Measurements from ENCODE around the gene PBXIP1.
"Not testable (repeated sequence)": the region's sequence is repeated elsewhere in the genome, so short reads cannot be mapped to it uniquely, and the experiment has no call there.

PBXIP1 gene

GRCh38 chr1:154998818-154999570 lies 43.1 kb upstream of the PBXIP1 start:
- TF ChIP-seq CTCF (IDR thresholded peaks at IDR 0.05; ENCODE audit: control insufficient read depth, insufficient read depth, low read depth, low read length, missing control alignments) = peak; percentile 97
- DNase-seq (ENCODE audit: low read depth) = no peak
- peak overlapping the region; percentile 88 for H3K4me3 ChIP-seq (ENCODE audit: control insufficient read depth, low read depth, low read length)

GRCh38 chr1:154998201-154998780 lies 42.4 kb upstream of the PBXIP1 start:
- no peak for DNase-seq (ENCODE audit: low read depth)
- TF ChIP-seq CTCF (IDR thresholded peaks at IDR 0.05; ENCODE audit: control insufficient read depth, insufficient read depth, low read depth, low read length, missing control alignments) = no peak
- H3K4me3 ChIP-seq (ENCODE audit: control insufficient read depth, low read depth, low read length) = no peak overlapping the region

- TF ChIP-seq CTCF (IDR thresholded peaks at IDR 0.05; ENCODE audit: control insufficient read depth, insufficient read depth, low read depth, low read length, missing control alignments) = no peak
- H3K4me3 ChIP-seq (ENCODE audit: control insufficient read depth, low read depth, low read length) = no peak overlapping the region
- DNase-seq (ENCODE audit: low read depth) = no peak
These were observed 41.2 kb upstream of the PBXIP1 start for GRCh38 chr1:154996966-154997701.

- peak; percentile 52 for TF ChIP-seq CTCF (IDR thresholded peaks at IDR 0.05; ENCODE audit: control insufficient read depth, insufficient read depth, low read depth, low read length, missing control alignments)
- peak; percentile 69 for DNase-seq (ENCODE audit: low read depth)
- H3K4me3 ChIP-seq (ENCODE audit: control insufficient read depth, low read depth, low read length) = not testable (repeated sequence)
These were observed 39.5 kb upstream of the PBXIP1 start for GRCh38 chr1:154995301-154995983.

- no peak for TF ChIP-seq CTCF (IDR thresholded peaks at IDR 0.05; ENCODE audit: control insufficient read depth, insufficient read depth, low read depth, low read length, missing control alignments)
- DNase-seq (ENCODE audit: low read depth) = no peak
These were observed 38.7 kb upstream of the PBXIP1 start for GRCh38 chr1:154994591-154994990.

GRCh38 chr1:154994269-154994587 lies 38.3 kb upstream of the PBXIP1 start:
- TF ChIP-seq CTCF (IDR thresholded peaks at IDR 0.05; ENCODE audit: control insufficient read depth, insufficient read depth, low read depth, low read length, missing control alignments) = no peak
- no peak for DNase-seq (ENCODE audit: low read depth)
- no peak overlapping the region for H3K4me3 ChIP-seq (ENCODE audit: control insufficient read depth, low read depth, low read length)

More at GRCh38 chr1:154994591-154994990, 38.7 kb upstream of the PBXIP1 start:
- H3K4me3 ChIP-seq (ENCODE audit: control insufficient read depth, low read depth, low read length) = no peak overlapping the region

All from AG09309 (cell line).